Neuronal stem cell (in vitro differentiated cells): ENCODE measurements around the gene SAV1.

Source experiments
- DNase-seq: peaks from one replicate; pipeline ENCODE4 v3.0.0-alpha.2; 2013; ENCODE audit warnings: low spot score
- H2AFZ ChIP-seq: one replicate; pipeline ENCODE4 v1.6.1; 2013; ENCODE audit warnings: mild to moderate bottlenecking, low read length, inconsistent platforms
- H2AK5ac ChIP-seq: 2 replicates; pipeline ENCODE4 v1.6.1; 2013; ENCODE audit warnings: low read depth, mild to moderate bottlenecking, inconsistent platforms, low read length, moderate library complexity, mixed read lengths
- H2BK120ac ChIP-seq: 2 replicates; pipeline ENCODE4 v1.6.1; 2013; ENCODE audit warnings: low read depth, mild to moderate bottlenecking, inconsistent platforms, low read length, moderate library complexity, mixed read lengths
- H2BK12ac ChIP-seq: one replicate; pipeline ENCODE4 v1.6.1; 2013; ENCODE audit warnings: low read length, inconsistent platforms
- H2BK15ac ChIP-seq: 2 replicates; pipeline ENCODE4 v1.6.1; 2013; ENCODE audit warnings: mild to moderate bottlenecking, low read length, inconsistent platforms, mixed read lengths
- H2BK5ac ChIP-seq: one replicate; pipeline ENCODE4 v1.6.1; 2013; ENCODE audit warnings: inconsistent platforms, mild to moderate bottlenecking, low read length, moderate library complexity
- H3K14ac ChIP-seq: one replicate; pipeline ENCODE4 v1.6.1; 2013; ENCODE audit warnings: low read length, inconsistent platforms
- H3K18ac ChIP-seq: 2 replicates; pipeline ENCODE4 v1.6.1; 2013; ENCODE audit warnings: low read length, inconsistent platforms
- H3K23ac ChIP-seq: 2 replicates; pipeline ENCODE4 v1.6.1; 2013; ENCODE audit warnings: low read depth, mild to moderate bottlenecking, mixed read lengths, low read length, inconsistent platforms; ENCODE audit not compliant: poor library complexity
- H3K27ac ChIP-seq: replicated peaks from 3 replicates; pipeline ENCODE4 v1.5.1; 2013; ENCODE audit warnings: low read length, inconsistent platforms
- H3K27me3 ChIP-seq, 3 experiments: 2 replicates each; pipeline ENCODE4 v1.6.1; 2013; ENCODE audit warnings: low read length in 3 of 3, mild to moderate bottlenecking in 2 of 3, inconsistent platforms in 1 of 3, low read depth in 1 of 3, mixed read lengths in 1 of 3, moderate library complexity in 1 of 3; ENCODE audit not compliant: control insufficient read depth in 3 of 3, insufficient read depth in 3 of 3
- H3K36me3 ChIP-seq, 2 donors: replicated peaks in 1 of 2; 2 replicates each; pipeline ENCODE4 v1.6.1; 2013; ENCODE audit warnings: low read length in 2 of 2; ENCODE audit not compliant: control insufficient read depth in 2 of 2, insufficient read depth in 2 of 2
- H3K4ac ChIP-seq: 2 replicates; pipeline ENCODE4 v1.6.1; 2013; ENCODE audit warnings: inconsistent platforms, mild to moderate bottlenecking, low read length, moderate library complexity
- H3K4me1 ChIP-seq, 2 donors: 1 replicate in 1 of 2; 2 replicates in 1 of 2; pipeline ENCODE4 v1.6.1; 2013; ENCODE audit warnings: low read length in 2 of 2, low read depth in 1 of 2; ENCODE audit not compliant: control insufficient read depth in 2 of 2, insufficient read depth in 1 of 2
- H3K4me2 ChIP-seq: one replicate; pipeline ENCODE4 v1.6.1; 2013; ENCODE audit warnings: mild to moderate bottlenecking, low read length, inconsistent platforms; ENCODE audit not compliant: insufficient read depth, poor library complexity, severe bottlenecking
- H3K4me3 ChIP-seq, 2 donors: 2 replicates each; pipeline ENCODE4 v1.5.1; 2013; ENCODE audit warnings: low read length in 2 of 2, mild to moderate bottlenecking in 2 of 2, inconsistent platforms in 1 of 2, moderate library complexity in 1 of 2
- H3K79me1 ChIP-seq: one replicate; pipeline ENCODE4 v1.6.1; 2013; ENCODE audit warnings: low read depth, mild to moderate bottlenecking, inconsistent platforms, low read length, moderate library complexity
- H3K9ac ChIP-seq: one replicate; pipeline ENCODE4 v1.6.1; 2013; ENCODE audit warnings: mild to moderate bottlenecking, low read depth, low read length, inconsistent platforms; ENCODE audit not compliant: poor library complexity
- H3K9me3 ChIP-seq, 2 donors: replicated peaks in 1 of 2; 2 replicates each; pipeline versions ENCODE3 to v1.6.1; 2013; ENCODE audit warnings: low read length in 2 of 2, mild to moderate bottlenecking in 2 of 2, inconsistent platforms in 1 of 2, low read depth in 1 of 2, mixed read lengths in 1 of 2, moderate library complexity in 1 of 2; ENCODE audit not compliant: control insufficient read depth in 2 of 2, insufficient read depth in 1 of 2
- H4K8ac ChIP-seq: one replicate; pipeline ENCODE4 v1.6.1; 2013; ENCODE audit warnings: low read depth, mild to moderate bottlenecking, inconsistent platforms, low read length, moderate library complexity
- H4K91ac ChIP-seq: one replicate; pipeline ENCODE4 v1.6.1; 2013; ENCODE audit warnings: low read length, low read depth, mild to moderate bottlenecking, inconsistent platforms; ENCODE audit not compliant: poor library complexity
- WGBS, 2 donors: extraction: QIAGEN DNeasy Blood & Tissue Kit; methylation state at CpG; one replicate each; pipeline ENCODE4 v1.1.7; 2013; ENCODE audit warnings: missing lambda C conversion rate in 2 of 2, mixed read lengths in 1 of 2; ENCODE audit not compliant: insufficient read length in 2 of 2, insufficient replicate concordance in 1 of 2; ENCODE audit errors: extremely low coverage in 2 of 2; 5-methylcytosine and 5-hydroxymethylcytosine counted together

Gene SAV1

DNA sequence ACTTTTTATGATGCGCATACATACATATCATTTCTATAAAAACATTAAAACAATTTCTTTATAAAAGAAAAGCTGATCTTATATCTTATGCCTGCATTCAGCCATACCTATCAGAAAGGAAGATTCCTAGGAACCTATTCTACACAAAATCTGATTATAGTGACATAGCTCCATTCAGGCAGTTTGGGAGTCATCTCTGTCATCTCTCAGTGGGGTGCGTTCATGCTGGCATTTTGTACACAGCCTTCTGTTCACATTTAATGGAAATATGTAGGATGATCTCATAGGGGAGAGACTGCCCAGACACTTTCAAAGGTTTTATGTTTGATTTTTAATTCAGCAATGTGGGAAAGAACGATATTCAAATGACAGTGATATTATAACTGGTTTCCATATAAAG is 55.3 kb downstream of the SAV1 start:
- Histone ChIP-seq H3K27ac (no peak overlapping the region), H3K36me3 (peaks cover 0 to 29% of the 10 kb centered on the region in 2 donors), H3K4me3 (no peak overlapping the region), H3K4ac (no peak overlapping the region), H2BK12ac (no peak overlapping the region), H3K9ac (no peak overlapping the region), H3K79me1 (no peaks in the 10 kb centered on the region), H3K27me3 (no peaks in the 10 kb centered on the region), H2BK5ac (no peak overlapping the region), H2AK5ac (no peak overlapping the region), H3K14ac (no peak overlapping the region), H3K4me2 (no peak overlapping the region), H2AFZ (no peak overlapping the region), H3K23ac (no peak overlapping the region), H3K9me3 (peaks cover 0 to 7% of the 10 kb centered on the region in 2 donors), H3K18ac (no peak overlapping the region), H2BK120ac (no peak overlapping the region), H4K91ac (no peak overlapping the region), H3K4me1 (no peaks in the 10 kb centered on the region), H4K8ac (no peak overlapping the region), H2BK15ac (no peak overlapping the region)
- DNase-seq = no peak
- no CpG with 5 or more reads among the region's 3 CpGs for WGBS, 2 donors

DNA sequence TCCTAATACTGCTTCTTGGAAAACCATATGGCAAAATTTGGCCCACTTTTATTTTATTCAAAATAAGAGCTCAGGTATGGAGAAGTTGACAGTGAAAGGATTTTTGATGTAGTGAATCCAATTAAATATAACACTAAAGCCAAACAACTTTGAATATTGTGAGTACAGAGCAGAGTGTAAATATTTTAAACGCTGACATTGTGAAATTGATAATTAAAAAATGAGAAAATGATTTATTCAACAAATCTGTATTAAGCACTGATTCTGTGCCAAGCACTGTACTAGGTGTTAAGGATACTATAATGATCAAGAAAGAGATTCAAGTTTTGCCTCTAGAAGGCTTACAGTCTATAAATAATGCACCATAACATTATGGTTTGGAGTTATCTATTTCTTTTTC is 57.6 kb downstream of the SAV1 start:
- Histone ChIP-seq H3K23ac (no peak overlapping the region), H2BK120ac (no peak overlapping the region), H3K36me3 (peaks cover 0 to 11% of the 10 kb centered on the region in 2 donors), H2BK12ac (no peak overlapping the region), H3K27ac (no peak overlapping the region), H2AFZ (no peak overlapping the region), H3K9ac (no peak overlapping the region), H2BK15ac (no peak overlapping the region), H3K4me3 (no peak overlapping the region), H2AK5ac (no peak overlapping the region), H3K4me2 (no peak overlapping the region), H4K91ac (no peak overlapping the region), H3K9me3 (no peaks in the 10 kb centered on the region), H3K4ac (no peak overlapping the region), H4K8ac (no peak overlapping the region), H3K4me1 (no peaks in the 10 kb centered on the region), H3K18ac (no peak overlapping the region), H3K14ac (no peak overlapping the region), H3K27me3 (no peaks in the 10 kb centered on the region), H3K79me1 (no peaks in the 10 kb centered on the region), H2BK5ac (no peak overlapping the region)
- no CpG with 5 or more reads among the region's 1 CpG for WGBS, 2 donors
- no peak for DNase-seq

DNA sequence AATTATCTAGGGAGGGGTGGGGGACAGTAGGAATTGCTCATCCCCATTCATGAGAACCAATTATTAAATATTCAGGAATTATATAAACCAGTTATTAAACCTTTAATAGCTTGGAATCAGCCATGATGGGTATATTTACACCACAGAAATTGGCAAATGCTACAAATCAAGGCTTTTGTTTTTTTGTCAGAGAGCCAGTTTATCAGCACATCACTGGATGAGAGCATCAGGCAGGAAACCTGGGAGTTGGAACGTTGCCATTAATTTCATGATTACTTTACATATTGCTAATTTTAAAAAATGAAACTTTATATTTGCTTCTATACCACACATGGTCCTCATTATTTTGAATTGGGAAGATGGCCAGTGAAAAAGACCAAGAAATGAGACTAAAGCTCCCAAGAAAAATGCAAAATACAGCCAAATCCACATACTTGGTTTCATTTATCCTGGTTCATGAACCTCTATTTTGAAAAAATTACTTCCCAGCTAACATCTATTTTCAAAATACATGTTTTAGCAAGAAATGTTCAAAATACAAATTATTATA is 59.7 kb downstream of the SAV1 start:
- Histone ChIP-seq H3K27me3 (no peaks in the 10 kb centered on the region), H2BK12ac (no peak overlapping the region), H2BK120ac (no peak overlapping the region), H3K9ac (no peak overlapping the region), H3K9me3 (no peaks in the 10 kb centered on the region), H3K14ac (no peak overlapping the region), H3K4me2 (no peak overlapping the region), H3K36me3 (peaks cover 0 to 7% of the 10 kb centered on the region in 2 donors), H3K23ac (no peak overlapping the region), H3K18ac (no peak overlapping the region), H4K8ac (no peak overlapping the region), H2AK5ac (no peak overlapping the region), H2AFZ (no peak overlapping the region), H3K27ac (no peak overlapping the region), H3K4me3 (no peak overlapping the region), H2BK5ac (no peak overlapping the region), H3K4ac (no peak overlapping the region), H4K91ac (no peak overlapping the region), H3K4me1 (no peaks in the 10 kb centered on the region), H3K79me1 (no peaks in the 10 kb centered on the region), H2BK15ac (no peak overlapping the region)
- no peak for DNase-seq
- WGBS, 2 donors = no CpG with 5 or more reads among the region's 1 CpG

DNA sequence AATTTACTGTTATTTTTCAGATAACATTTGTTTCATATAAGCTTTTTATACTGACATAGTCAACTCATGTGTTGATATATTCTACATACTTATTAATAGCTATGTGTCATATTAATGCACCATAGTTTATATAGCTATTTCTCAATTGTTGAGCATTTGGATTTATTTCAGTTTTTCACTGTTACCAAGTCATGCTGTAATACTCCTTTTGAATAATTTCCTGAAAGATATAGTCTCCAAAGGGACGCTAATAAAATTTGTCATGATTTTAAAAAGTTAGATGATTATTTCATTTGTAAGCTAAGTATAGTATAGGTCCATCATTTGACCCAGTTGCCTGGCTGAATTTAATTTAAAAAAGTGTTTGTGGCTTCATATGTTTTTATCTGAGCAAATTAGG is 60.3 kb downstream of the SAV1 start:
- Histone ChIP-seq H3K27ac (no peak overlapping the region), H2BK12ac (no peak overlapping the region), H3K4me1 (no peaks in the 10 kb centered on the region), H3K18ac (no peak overlapping the region), H2BK15ac (no peak overlapping the region), H4K91ac (no peak overlapping the region), H3K4me3 (no peak overlapping the region), H3K14ac (no peak overlapping the region), H3K23ac (no peak overlapping the region), H3K4me2 (no peak overlapping the region), H3K4ac (no peak overlapping the region), H3K36me3 (peaks cover 0 to 7% of the 10 kb centered on the region in 2 donors), H2AFZ (no peak overlapping the region), H3K27me3 (no peaks in the 10 kb centered on the region), H4K8ac (no peak overlapping the region), H2BK5ac (no peak overlapping the region), H3K79me1 (no peaks in the 10 kb centered on the region), H3K9ac (no peak overlapping the region), H3K9me3 (no peaks in the 10 kb centered on the region), H2BK120ac (no peak overlapping the region), H2AK5ac (no peak overlapping the region)
- WGBS, 2 donors = no CpG with 5 or more reads among the region's 1 CpG
- no peak for DNase-seq
